ENCODE data around the gene NUMBL. TPM values are rescaled to one million over a fixed set of nuclear protein-coding genes. Genes with fewer than 3 reads are reported as not detected.

Gene NUMBL
- total and polyA plus RNA-seq, 2 of the 13 experiments (the other 11 are each of a cell fraction or from before 2014, with no cell fraction given) = 0.49 to 2.3 TPM

DNA sequence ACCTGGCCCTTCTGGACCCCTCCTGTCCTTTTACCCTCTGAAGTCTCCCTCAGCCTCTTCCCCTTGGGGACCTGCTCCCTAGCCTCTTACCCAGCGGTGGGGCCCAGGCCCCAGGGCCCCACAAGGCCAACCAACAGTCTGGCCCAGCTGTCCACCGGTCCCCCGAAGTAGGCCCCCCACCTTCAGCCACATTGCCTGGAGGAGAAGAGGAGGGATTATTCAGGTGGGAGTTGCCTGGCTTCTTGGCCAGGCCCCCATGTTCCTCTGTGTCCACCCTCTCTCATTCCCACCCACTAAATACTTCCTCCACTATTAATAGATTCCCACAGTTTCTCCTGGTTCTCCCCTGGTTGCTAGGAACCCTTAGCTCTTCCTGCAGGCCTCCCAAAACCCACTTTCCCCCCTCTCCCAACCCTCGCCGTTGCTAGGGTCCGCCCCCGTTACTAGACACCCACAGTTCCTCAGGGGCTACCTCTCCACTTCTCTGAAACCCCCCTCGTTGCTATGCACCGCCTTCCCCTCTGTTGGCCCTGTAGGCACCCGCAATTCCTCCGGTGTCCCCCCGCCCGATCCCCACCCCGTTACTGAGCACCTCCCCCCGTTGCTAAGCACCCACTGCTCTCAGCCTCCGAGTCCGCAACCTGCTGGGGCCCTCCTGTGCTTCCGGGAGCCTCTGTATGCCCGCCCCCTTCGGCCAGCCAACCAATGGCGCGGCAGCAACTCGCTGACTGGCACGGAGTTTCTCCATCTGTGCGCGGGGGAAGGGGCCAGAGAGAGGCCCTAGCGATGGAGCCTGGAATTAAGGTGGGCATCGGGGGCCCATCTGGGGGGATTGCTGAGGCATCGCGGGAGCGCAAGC lies 24.2 kb upstream of the NUMBL start (continued):
- TF ChIP-seq, protein P1, sequence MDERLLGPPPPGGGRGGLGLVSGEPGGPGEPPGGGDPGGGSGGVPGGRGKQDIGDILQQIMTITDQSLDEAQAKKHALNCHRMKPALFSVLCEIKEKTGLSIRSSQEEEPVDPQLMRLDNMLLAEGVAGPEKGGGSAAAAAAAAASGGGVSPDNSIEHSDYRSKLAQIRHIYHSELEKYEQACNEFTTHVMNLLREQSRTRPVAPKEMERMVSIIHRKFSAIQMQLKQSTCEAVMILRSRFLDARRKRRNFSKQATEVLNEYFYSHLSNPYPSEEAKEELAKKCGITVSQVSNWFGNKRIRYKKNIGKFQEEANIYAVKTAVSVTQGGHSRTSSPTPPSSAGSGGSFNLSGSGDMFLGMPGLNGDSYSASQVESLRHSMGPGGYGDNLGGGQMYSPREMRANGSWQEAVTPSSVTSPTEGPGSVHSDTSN (CRISPR knock-in tag; IDR thresholded peaks at IDR 0.05) = peak; percentile 94
- TF ChIP-seq, protein P2, sequence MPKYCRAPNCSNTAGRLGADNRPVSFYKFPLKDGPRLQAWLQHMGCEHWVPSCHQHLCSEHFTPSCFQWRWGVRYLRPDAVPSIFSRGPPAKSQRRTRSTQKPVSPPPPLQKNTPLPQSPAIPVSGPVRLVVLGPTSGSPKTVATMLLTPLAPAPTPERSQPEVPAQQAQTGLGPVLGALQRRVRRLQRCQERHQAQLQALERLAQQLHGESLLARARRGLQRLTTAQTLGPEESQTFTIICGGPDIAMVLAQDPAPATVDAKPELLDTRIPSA (CRISPR knock-in tag; IDR thresholded peaks at IDR 0.05; ENCODE audit: borderline replicate concordance) = no peak
- TF ChIP-seq RCOR2 (CRISPR knock-in tag; IDR thresholded peaks at IDR 0.05) (no peak), CCDC6 (CRISPR knock-in tag; IDR thresholded peaks at IDR 0.05) (no peak), ELF1 (CRISPR knock-in tag; IDR thresholded peaks at IDR 0.05) (peak; percentile 91), BORCS8-MEF2B (CRISPR knock-in tag; IDR thresholded peaks at IDR 0.05) (peak; percentile 42; the same call in 1 of the 2 replicates), ZMYM4 (CRISPR knock-in tag; IDR thresholded peaks at IDR 0.05) (0 out of 2 replicates have a peak, but pooled peaks have one; percentile 22), KMT2A (CRISPR knock-in tag; IDR thresholded peaks at IDR 0.05) (0 out of 2 replicates have a peak, but pooled peaks have one; percentile 20), ZNF496 (CRISPR knock-in tag; IDR thresholded peaks at IDR 0.05; ENCODE audit: insufficient replicate concordance) (no peak), ZNF652 (CRISPR knock-in tag; IDR thresholded peaks at IDR 0.05; ENCODE audit: borderline replicate concordance, low read depth) (peak; percentile 34; the same call in 1 of the 2 replicates), ZNF83 (CRISPR knock-in tag; IDR thresholded peaks at IDR 0.05; ENCODE audit: borderline replicate concordance) (no peak), ZBTB7A (CRISPR knock-in tag; IDR thresholded peaks at IDR 0.05) (0 out of 2 replicates have a peak, but pooled peaks have one; percentile 51), ZNF225 (CRISPR knock-in tag; IDR thresholded peaks at IDR 0.05) (peak; percentile 27; the same call in 1 of the 2 replicates), ZBTB38 (CRISPR knock-in tag; IDR thresholded peaks at IDR 0.05) (peak; percentile 12; the same call in 1 of the 2 replicates), ZBTB7B (CRISPR knock-in tag; IDR thresholded peaks at IDR 0.05) (peak; percentile 45; the same call in 1 of the 2 replicates), ZNF747 (CRISPR knock-in tag; IDR thresholded peaks at IDR 0.05; ENCODE audit: borderline replicate concordance) (0 out of 2 replicates have a peak, but pooled peaks have one; percentile 14)
- TF ChIP-seq, protein P3, sequence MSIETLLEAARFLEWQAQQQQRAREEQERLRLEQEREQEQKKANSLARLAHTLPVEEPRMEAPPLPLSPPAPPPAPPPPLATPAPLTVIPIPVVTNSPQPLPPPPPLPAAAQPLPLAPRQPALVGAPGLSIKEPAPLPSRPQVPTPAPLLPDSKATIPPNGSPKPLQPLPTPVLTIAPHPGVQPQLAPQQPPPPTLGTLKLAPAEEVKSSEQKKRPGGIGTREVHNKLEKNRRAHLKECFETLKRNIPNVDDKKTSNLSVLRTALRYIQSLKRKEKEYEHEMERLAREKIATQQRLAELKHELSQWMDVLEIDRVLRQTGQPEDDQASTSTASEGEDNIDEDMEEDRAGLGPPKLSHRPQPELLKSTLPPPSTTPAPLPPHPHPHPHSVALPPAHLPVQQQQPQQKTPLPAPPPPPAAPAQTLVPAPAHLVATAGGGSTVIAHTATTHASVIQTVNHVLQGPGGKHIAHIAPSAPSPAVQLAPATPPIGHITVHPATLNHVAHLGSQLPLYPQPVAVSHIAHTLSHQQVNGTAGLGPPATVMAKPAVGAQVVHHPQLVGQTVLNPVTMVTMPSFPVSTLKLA (IDR thresholded peaks at IDR 0.05) = no peak
- TF ChIP-seq, protein P4, sequence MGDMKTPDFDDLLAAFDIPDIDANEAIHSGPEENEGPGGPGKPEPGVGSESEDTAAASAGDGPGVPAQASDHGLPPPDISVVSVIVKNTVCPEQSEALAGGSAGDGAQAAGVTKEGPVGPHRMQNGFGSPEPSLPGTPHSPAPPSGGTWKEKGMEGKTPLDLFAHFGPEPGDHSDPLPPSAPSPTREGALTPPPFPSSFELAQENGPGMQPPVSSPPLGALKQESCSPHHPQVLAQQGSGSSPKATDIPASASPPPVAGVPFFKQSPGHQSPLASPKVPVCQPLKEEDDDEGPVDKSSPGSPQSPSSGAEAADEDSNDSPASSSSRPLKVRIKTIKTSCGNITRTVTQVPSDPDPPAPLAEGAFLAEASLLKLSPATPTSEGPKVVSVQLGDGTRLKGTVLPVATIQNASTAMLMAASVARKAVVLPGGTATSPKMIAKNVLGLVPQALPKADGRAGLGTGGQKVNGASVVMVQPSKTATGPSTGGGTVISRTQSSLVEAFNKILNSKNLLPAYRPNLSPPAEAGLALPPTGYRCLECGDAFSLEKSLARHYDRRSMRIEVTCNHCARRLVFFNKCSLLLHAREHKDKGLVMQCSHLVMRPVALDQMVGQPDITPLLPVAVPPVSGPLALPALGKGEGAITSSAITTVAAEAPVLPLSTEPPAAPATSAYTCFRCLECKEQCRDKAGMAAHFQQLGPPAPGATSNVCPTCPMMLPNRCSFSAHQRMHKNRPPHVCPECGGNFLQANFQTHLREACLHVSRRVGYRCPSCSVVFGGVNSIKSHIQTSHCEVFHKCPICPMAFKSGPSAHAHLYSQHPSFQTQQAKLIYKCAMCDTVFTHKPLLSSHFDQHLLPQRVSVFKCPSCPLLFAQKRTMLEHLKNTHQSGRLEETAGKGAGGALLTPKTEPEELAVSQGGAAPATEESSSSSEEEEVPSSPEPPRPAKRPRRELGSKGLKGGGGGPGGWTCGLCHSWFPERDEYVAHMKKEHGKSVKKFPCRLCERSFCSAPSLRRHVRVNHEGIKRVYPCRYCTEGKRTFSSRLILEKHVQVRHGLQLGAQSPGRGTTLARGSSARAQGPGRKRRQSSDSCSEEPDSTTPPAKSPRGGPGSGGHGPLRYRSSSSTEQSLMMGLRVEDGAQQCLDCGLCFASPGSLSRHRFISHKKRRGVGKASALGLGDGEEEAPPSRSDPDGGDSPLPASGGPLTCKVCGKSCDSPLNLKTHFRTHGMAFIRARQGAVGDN (CRISPR knock-in tag; IDR thresholded peaks at IDR 0.05) = peak; percentile 46; the same call in 1 of the 2 replicates
- TF ChIP-seq, protein P5, sequence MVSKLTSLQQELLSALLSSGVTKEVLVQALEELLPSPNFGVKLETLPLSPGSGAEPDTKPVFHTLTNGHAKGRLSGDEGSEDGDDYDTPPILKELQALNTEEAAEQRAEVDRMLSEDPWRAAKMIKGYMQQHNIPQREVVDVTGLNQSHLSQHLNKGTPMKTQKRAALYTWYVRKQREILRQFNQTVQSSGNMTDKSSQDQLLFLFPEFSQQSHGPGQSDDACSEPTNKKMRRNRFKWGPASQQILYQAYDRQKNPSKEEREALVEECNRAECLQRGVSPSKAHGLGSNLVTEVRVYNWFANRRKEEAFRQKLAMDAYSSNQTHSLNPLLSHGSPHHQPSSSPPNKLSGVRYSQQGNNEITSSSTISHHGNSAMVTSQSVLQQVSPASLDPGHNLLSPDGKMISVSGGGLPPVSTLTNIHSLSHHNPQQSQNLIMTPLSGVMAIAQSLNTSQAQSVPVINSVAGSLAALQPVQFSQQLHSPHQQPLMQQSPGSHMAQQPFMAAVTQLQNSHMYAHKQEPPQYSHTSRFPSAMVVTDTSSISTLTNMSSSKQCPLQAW (CRISPR knock-in tag; IDR thresholded peaks at IDR 0.05) = 0 out of 2 replicates have a peak, but pooled peaks have one; percentile 9

All from HepG2 (cell line).